IMR-90 (cell line): ENCODE measurements around the gene TCEAL3. TPM values are rescaled to one million over a fixed set of nuclear protein-coding genes. Genes with fewer than 3 reads are reported as not detected.

Source experiments
- ATAC-seq: fragments of 200-7000 bp; cut with Tn5 transposase; 2 replicates; pipeline ENCODE4 v1.9.1; 2020; ENCODE audit warnings: low read depth, mild to moderate bottlenecking, moderate library complexity
- BruUV-seq: library from RNA; stranded (reverse); fragments of 400-500 nt; replicated peaks from 2 replicates; lab custom pipeline; 2021; lab: Mats Ljungman, UMichigan
- CTCF ChIA-PET: fragments of 300-600 bp; formaldehyde crosslinking; extraction: SDS; loops from one replicate; lab custom pipeline; 2021; ENCODE audit warnings: antibody characterized with exemption; lab: Yijun Ruan, JAX
- POLR2A ChIA-PET: fragments of 300-600 bp; sonication (Branson Sonifier 250); formaldehyde crosslinking; loops from one replicate; lab custom pipeline; 2022; ENCODE audit warnings: antibody characterized with exemption; ENCODE audit not compliant: unreplicated experiment; lab: Charles Lee
- DNase-seq: peaks from one replicate; pipeline ENCODE4 v3.0.0; 2013
- H2AFZ ChIP-seq: replicated peaks from 2 replicates; pipeline ENCODE3; 2013; ENCODE audit warnings: low read length, mild to moderate bottlenecking; ENCODE audit not compliant: poor library complexity
- H2AK5ac ChIP-seq: 2 replicates; pipeline ENCODE4 v1.6.1; 2013; ENCODE audit warnings: low read depth, low read length, inconsistent platforms
- H2AK9ac ChIP-seq: replicated peaks from 2 replicates; pipeline ENCODE3; 2013; ENCODE audit warnings: mild to moderate bottlenecking, low read depth, low read length, moderate library complexity; ENCODE audit not compliant: poor library complexity
- H2BK120ac ChIP-seq: 2 replicates; pipeline ENCODE4 v1.6.1; 2013; ENCODE audit warnings: low read depth, low read length, inconsistent platforms
- H2BK15ac ChIP-seq: 3 replicates; pipeline ENCODE4 v1.6.1; 2013; ENCODE audit warnings: low read depth, low read length, inconsistent platforms
- H2BK20ac ChIP-seq: 2 replicates; pipeline ENCODE4 v1.6.1; 2013; ENCODE audit warnings: low read depth, mild to moderate bottlenecking, inconsistent platforms, low read length, moderate library complexity
- H2BK5ac ChIP-seq: 2 replicates; pipeline ENCODE4 v1.6.1; 2013; ENCODE audit warnings: mild to moderate bottlenecking, low read depth, low read length, inconsistent platforms; ENCODE audit not compliant: poor library complexity, severe bottlenecking
- H3K14ac ChIP-seq: replicated peaks from 2 replicates; pipeline ENCODE4 v1.6.1; 2013; ENCODE audit warnings: low read depth, low read length, inconsistent platforms
- H3K18ac ChIP-seq: 2 replicates; pipeline ENCODE4 v1.6.1; 2013; ENCODE audit warnings: low read depth, low read length, control low read depth
- H3K23ac ChIP-seq: 2 replicates; pipeline ENCODE4 v1.6.1; 2013; ENCODE audit warnings: low read depth, low read length, inconsistent platforms
- H3K27ac ChIP-seq: 2 replicates; pipeline ENCODE4 v1.5.1; 2013; ENCODE audit warnings: mild to moderate bottlenecking, control low read depth, low read length; ENCODE audit not compliant: insufficient read depth
- H3K27me3 ChIP-seq: 2 replicates; pipeline ENCODE4 v1.6.1; 2013; ENCODE audit warnings: low read length; ENCODE audit not compliant: control insufficient read depth, insufficient read depth
- H3K36me3 ChIP-seq: 2 replicates; pipeline ENCODE4 v1.6.1; 2013; ENCODE audit warnings: low read length, mixed read lengths; ENCODE audit not compliant: control insufficient read depth, insufficient read depth
- H3K4ac ChIP-seq: 2 replicates; pipeline ENCODE4 v1.6.1; 2013; ENCODE audit warnings: low read depth, low read length, inconsistent platforms
- H3K4me1 ChIP-seq: 2 replicates; pipeline ENCODE4 v1.6.1; 2013; ENCODE audit warnings: low read length, mixed read lengths; ENCODE audit not compliant: control insufficient read depth, insufficient read depth
- H3K4me2 ChIP-seq: 2 replicates; pipeline ENCODE4 v1.6.1; 2013; ENCODE audit warnings: low read depth, mild to moderate bottlenecking, control low read depth, low read length, moderate library complexity
- H3K4me3 ChIP-seq: 2 replicates; pipeline ENCODE4 v1.5.1; 2013; ENCODE audit warnings: low read depth, mild to moderate bottlenecking, control low read depth, low read length, moderate library complexity; ENCODE audit not compliant: insufficient read depth
- H3K56ac ChIP-seq: 2 replicates; pipeline ENCODE4 v1.6.1; 2013; ENCODE audit warnings: low read length, inconsistent platforms; ENCODE audit not compliant: insufficient read depth; ENCODE audit errors: extremely low read depth
- H3K79me1 ChIP-seq, 2 experiments: 2 replicates each; pipeline ENCODE4 v1.6.1; 2013; ENCODE audit warnings: low read length in 2 of 2, inconsistent platforms in 1 of 2, low read depth in 1 of 2
- H3K9ac ChIP-seq: 2 replicates; pipeline ENCODE4 v1.6.1; 2013; ENCODE audit warnings: low read depth, low read length, control low read depth
- H3K9me1 ChIP-seq: 2 replicates; pipeline ENCODE4 v1.6.1; 2013; ENCODE audit warnings: low read length, inconsistent platforms; ENCODE audit not compliant: insufficient read depth
- H3K9me3 ChIP-seq: 2 replicates; pipeline ENCODE4 v1.6.1; 2013; ENCODE audit warnings: low read length; ENCODE audit not compliant: control insufficient read depth, insufficient read depth
- H4K20me1 ChIP-seq: 2 replicates; pipeline ENCODE4 v1.6.1; 2013; ENCODE audit warnings: low read length, inconsistent platforms; ENCODE audit not compliant: insufficient read depth
- H4K5ac ChIP-seq: 2 replicates; pipeline ENCODE4 v1.6.1; 2013; ENCODE audit warnings: mild to moderate bottlenecking, low read depth, low read length, control low read depth
- H4K8ac ChIP-seq, 2 experiments: 2 replicates each; pipeline ENCODE4 v1.6.1; 2013; ENCODE audit warnings: low read depth in 2 of 2, low read length in 2 of 2, control low read depth in 1 of 2, inconsistent platforms in 1 of 2
- H4K91ac ChIP-seq: 2 replicates; pipeline ENCODE4 v1.6.1; 2013; ENCODE audit warnings: low read depth, low read length, inconsistent platforms; ENCODE audit not compliant: insufficient read depth
- BHLHE40 ChIP-seq: fragments of 150-350 bp; IDR thresholded peaks from 2 replicates; pipeline ENCODE4 v1.6.1; 2016; ENCODE audit warnings: mild to moderate bottlenecking, low read depth, low read length
- CHD1 ChIP-seq: IDR thresholded peaks from 2 replicates; pipeline ENCODE4 v1.6.1; 2012; ENCODE audit warnings: low read depth, low read length, improper control_type of control experiment
- MAFK ChIP-seq: IDR thresholded peaks from 2 replicates; pipeline ENCODE4 v1.6.1; 2012; ENCODE audit warnings: low read depth, low read length, improper control_type of control experiment
- MXI1 ChIP-seq: IDR thresholded peaks from 2 replicates; pipeline ENCODE4 v1.6.1; 2012; ENCODE audit warnings: low read depth, mild to moderate bottlenecking, low read length, moderate library complexity, borderline replicate concordance
- POLR2A ChIP-seq: IDR thresholded peaks from 2 replicates; pipeline ENCODE4 v1.6.1; 2012; ENCODE audit warnings: mild to moderate bottlenecking, low read depth, low read length
- RAD21 ChIP-seq: IDR thresholded peaks from 2 replicates; pipeline ENCODE4 v1.6.1; 2012; ENCODE audit warnings: low read length, improper control_type of control experiment
- RCOR1 ChIP-seq: IDR thresholded peaks from 2 replicates; pipeline ENCODE4 v1.6.1; 2012; ENCODE audit warnings: mild to moderate bottlenecking, low read length, improper control_type of control experiment; ENCODE audit not compliant: insufficient replicate concordance
- WGBS, 2 experiments: methylation state at CpG; one replicate each; pipeline versions ENCODE4 v1.1.5 to v1.1.7; 2013; ENCODE audit warnings: missing lambda C conversion rate in 2 of 2; ENCODE audit not compliant: insufficient read length in 1 of 2; ENCODE audit errors: extremely low coverage in 2 of 2; 5-methylcytosine and 5-hydroxymethylcytosine counted together
- dilution Hi-C: fragments of 300-500 bp; cut with HindIII; formaldehyde crosslinking; loops from one replicate; pipeline ENCODE4 v1.14.3; 2018; ENCODE audit warnings: low sequenced_read_pairs; ENCODE audit not compliant: unreplicated experiment
- in situ Hi-C: fragments of 300-500 bp; cut with MboI; formaldehyde crosslinking; loops from 3 replicates; pipeline ENCODE4 v1.14.3; 2019; ENCODE audit warnings: low sequenced_read_pairs, inconsistent platforms, mixed read lengths
- intact Hi-C: fragments of 100-400 bp; cut with micrococcal nuclease; formaldehyde crosslinking; loops from 2 replicates; pipeline ENCODE4 v1.10.0; 2022
- polyA plus RNA-seq, 3 experiments: library from polyadenylated mRNA; depleted of rRNA; stranded (reverse); fragments of >200 nt; gene quantifications; 2 replicates each; pipeline ENCODE4 v1.2.3, GENCODE V29; 2012; ENCODE audit warnings: low replicate concordance in 1 of 3
- total RNA-seq: library from RNA; depleted of rRNA; stranded (reverse); fragments of >200 nt; gene quantifications from 2 replicates; pipeline ENCODE4 v1.2.3, GENCODE V29; 2012

TCEAL3 gene
- total and polyA plus RNA-seq, 2 of the 4 experiments (the other 2 are of a cell fraction): 3.2 to 24.2 TPM

DNA sequence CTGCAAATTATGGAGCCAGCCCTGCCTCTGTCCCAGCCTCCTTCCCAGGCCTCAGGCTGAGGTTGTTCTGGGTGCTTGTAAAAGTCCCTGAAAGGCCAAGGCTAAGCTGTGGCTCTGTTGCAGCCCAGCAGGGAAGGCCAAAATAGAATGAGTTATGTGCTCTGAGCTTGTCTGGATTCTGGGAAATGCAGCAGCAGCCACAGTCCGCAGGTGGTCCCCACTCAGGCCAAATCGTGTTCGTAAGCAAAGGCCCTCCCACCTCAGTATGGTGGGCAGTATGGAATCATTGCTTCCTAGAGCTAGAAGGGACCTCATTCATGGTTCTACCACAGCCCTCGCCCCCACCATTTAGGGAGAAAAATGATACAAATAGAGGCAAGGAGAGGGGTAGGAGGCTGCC is 16.3 kb downstream of the TCEAL3 start:
- no peak overlapping the region for H3K18ac ChIP-seq
- intact Hi-C loops (no loop called here), dilution Hi-C loops (no loop called here), in situ Hi-C loops (no loop called here)
- H3K56ac ChIP-seq: no peak overlapping the region
- no peak overlapping the region for H3K27ac ChIP-seq
- no peaks in the 10 kb centered on the region for H3K27me3 ChIP-seq
- H2BK5ac ChIP-seq: no peak overlapping the region
- H3K4me3 ChIP-seq: no peak overlapping the region
- no CpG with 5 or more reads among the region's 4 CpGs for WGBS, 2 experiments
- no peak for ATAC-seq
- H2AK9ac ChIP-seq: no peak overlapping the region
- no peak overlapping the region for H2AK5ac ChIP-seq
- no peaks in the 10 kb centered on the region for H3K9me3 ChIP-seq
- ChIA-PET CTCF (no interaction called here), POLR2A (no interaction called here)
- no peak for DNase-seq
- H2AFZ ChIP-seq: no peak overlapping the region
- no peak overlapping the region for H3K23ac ChIP-seq
- H4K8ac ChIP-seq: no peak overlapping the region
- no peaks in the 10 kb centered on the region for H3K4me1 ChIP-seq
- no peak overlapping the region for H2BK15ac ChIP-seq
- no peak overlapping the region for H4K5ac ChIP-seq
- no peak overlapping the region for H2BK120ac ChIP-seq
- H4K91ac ChIP-seq: no peak overlapping the region
- peaks cover 0 to 9% of the 10 kb centered on the region in 2 experiments; a peak in 1 of 4 replicates for H3K79me1 ChIP-seq
- no peak overlapping the region for H3K4ac ChIP-seq
- no peak overlapping the region for H3K14ac ChIP-seq
- no peak overlapping the region for H2BK20ac ChIP-seq
- no peaks in the 10 kb centered on the region for H4K20me1 ChIP-seq
- H3K36me3 ChIP-seq: no peaks in the 10 kb centered on the region
- H3K9me1 ChIP-seq: no peaks in the 10 kb centered on the region
- H3K9ac ChIP-seq: no peak overlapping the region
- H3K4me2 ChIP-seq: no peak overlapping the region
- TF ChIP-seq RCOR1: no peak
- no peak for TF ChIP-seq MAFK
- no peak for TF ChIP-seq BHLHE40
- no peak for TF ChIP-seq RAD21
- no peak for TF ChIP-seq CHD1
- TF ChIP-seq POLR2A: no peak
- TF ChIP-seq MXI1: no peak
- BruUV-seq: no TSS peak
